K562 (cell line): ENCODE data around the gene HSD17B12. TPM values are rescaled to one million over a fixed set of nuclear protein-coding genes. Genes with fewer than 3 reads are reported as not detected.
A peak's percentile ranks its signal among the peaks of the same experiment; 100 is the strongest.

Source experiments
- ATAC-seq: fragments of 200-7000 bp; cut with Tn5 transposase; 3 replicates; pipeline ENCODE4 v1.9.1; 2020; ENCODE audit warnings: moderate library complexity
- BruUV-seq: library from RNA; stranded (reverse); fragments of 400-500 nt; replicated peaks from 2 replicates; lab custom pipeline; 2021; lab: Mats Ljungman, UMichigan
- CTCF ChIA-PET: fragments of 300-600 bp; formaldehyde crosslinking; extraction: SDS; loops from one replicate; lab custom pipeline; 2021; ENCODE audit warnings: low intra/inter-chr PET ratio; lab: Yijun Ruan, JAX
- POLR2A ChIA-PET: fragments of 300-600, 350-650 bp; sonication (Branson Sonifier 250); formaldehyde crosslinking; extraction: SDS; loops from one replicate; lab custom pipeline; 2021; ENCODE audit warnings: antibody characterized with exemption, inconsistent platforms; lab: Yijun Ruan, JAX
- DNase-seq, 4 experiments: peaks; one replicate each; pipeline versions ENCODE4 v3.0.0 to v3.0.0-alpha.2; 2011 to 2018; ENCODE audit warnings: low spot score in 3 of 4, mixed read lengths in 3 of 4; ENCODE audit errors: extremely low read depth in 1 of 4
- FAIRE-seq: peaks from 2 replicates; lab custom pipeline; 2011; peaks lifted over from hg19 to GRCh38; lab: Jason Lieb, UNC
- H2AFZ ChIP-seq: 2 replicates; pipeline ENCODE4 v1.6.0; 2011; ENCODE audit warnings: low read depth, low read length, control low read depth, inconsistent platforms
- H3K27ac ChIP-seq: fragments of 200-600 bp; 3 replicates; pipeline ENCODE4 v1.8.0; 2011; ENCODE audit warnings: low read depth, mild to moderate bottlenecking, control low read depth, inconsistent platforms, low read length, moderate library complexity, mixed read lengths; ENCODE audit errors: extremely low read depth
- H3K27me3 ChIP-seq, 2 experiments: fragments of 300-600 bp in 1 of 2; 2 replicates in 1 of 2; 3 replicates in 1 of 2; pipeline versions ENCODE4 v1.6.0 to v1.8.0; 2011; ENCODE audit warnings: inconsistent platforms in 2 of 2, low read length in 2 of 2, mild to moderate bottlenecking in 1 of 2, mixed read lengths in 1 of 2, moderate library complexity in 1 of 2; ENCODE audit not compliant: control insufficient read depth in 2 of 2, insufficient read depth in 2 of 2
- H3K36me3 ChIP-seq: fragments of 300-600 bp; 3 replicates; pipeline ENCODE4 v1.8.0; 2011; ENCODE audit warnings: mild to moderate bottlenecking, low read length, inconsistent platforms; ENCODE audit not compliant: control insufficient read depth, insufficient read depth
- H3K4me1 ChIP-seq, 2 experiments: fragments of 200-600 bp in 1 of 2; replicated peaks in 1 of 2; 2 replicates in 1 of 2; 3 replicates in 1 of 2; pipeline versions ENCODE4 v1.5.1 to v1.8.0; 2011; ENCODE audit warnings: inconsistent platforms in 2 of 2, low read length in 2 of 2, mild to moderate bottlenecking in 1 of 2, mixed read lengths in 1 of 2, moderate library complexity in 1 of 2; ENCODE audit not compliant: control insufficient read depth in 2 of 2, insufficient read depth in 2 of 2
- H3K4me2 ChIP-seq: 2 replicates; pipeline ENCODE4 v1.6.1; 2011; ENCODE audit warnings: low read length, control low read depth, inconsistent platforms, mixed read lengths; ENCODE audit not compliant: insufficient read depth
- H3K4me3 ChIP-seq: fragments of 200-600 bp; sonication (generic), shearing (Covaris generic); 2 replicates; pipeline ENCODE4 v1.5.1; 2016; ENCODE audit warnings: control low read depth, inconsistent platforms
- H3K79me2 ChIP-seq: fragments of 200-600 bp; 3 replicates; pipeline ENCODE4 v1.8.0; 2011; ENCODE audit warnings: low read length, inconsistent platforms; ENCODE audit not compliant: control insufficient read depth, insufficient read depth
- H3K9ac ChIP-seq, 2 experiments: 2 replicates each; pipeline versions ENCODE4 v1.6.0 to v1.6.1; 2011; ENCODE audit warnings: low read depth in 2 of 2, low read length in 2 of 2, control low read depth in 1 of 2, inconsistent platforms in 1 of 2, mild to moderate bottlenecking in 1 of 2, mixed read lengths in 1 of 2; ENCODE audit not compliant: insufficient read depth in 1 of 2
- H3K9me1 ChIP-seq: one replicate; pipeline ENCODE4 v1.6.0; 2011; ENCODE audit warnings: inconsistent platforms, mild to moderate bottlenecking, low read length, moderate library complexity; ENCODE audit not compliant: control insufficient read depth, insufficient read depth
- H3K9me3 ChIP-seq: replicated peaks from 2 replicates; pipeline ENCODE4 v1.5.1; 2011; ENCODE audit warnings: low read depth, low read length, inconsistent platforms; ENCODE audit not compliant: control insufficient read depth, insufficient read depth
- H4K20me1 ChIP-seq: replicated peaks from 2 replicates; pipeline ENCODE4 v1.6.1; 2011; ENCODE audit warnings: low read length, inconsistent platforms, mixed read lengths; ENCODE audit not compliant: control insufficient read depth, insufficient read depth
- C11orf30 ChIP-seq: fragments of 450-650 bp; IDR thresholded peaks from 2 replicates; pipeline ENCODE4 v1.6.1; 2016; ENCODE audit warnings: low read depth, mild to moderate bottlenecking
- CBX1 ChIP-seq: sonication (generic); IDR thresholded peaks from 2 replicates; pipeline ENCODE4 v1.6.1; 2016; ENCODE audit warnings: antibody characterized with exemption, low read depth, mild to moderate bottlenecking
- CREB1 ChIP-seq, 2 experiments: sonication (generic) in 1 of 2; formaldehyde crosslinking in 1 of 2; IDR thresholded peaks; 2 replicates each; pipeline versions ENCODE4 v1.6.1 to v1.8.0; 2012 to 2022; ENCODE audit warnings: inconsistent platforms in 1 of 2, mild to moderate bottlenecking in 1 of 2, missing genetic modification reagents in 1 of 2, moderate library complexity in 1 of 2
- DDX20 ChIP-seq: fragments of 450-650 bp; IDR thresholded peaks from 2 replicates; pipeline ENCODE4 v1.6.1; 2016; ENCODE audit warnings: missing genetic modification characterization, low read depth, mild to moderate bottlenecking, missing compliant biosample characterization, moderate library complexity
- EHMT2 ChIP-seq: fragments of 450-650 bp; IDR thresholded peaks from 2 replicates; pipeline ENCODE4 v1.6.1; 2018; ENCODE audit warnings: antibody characterized with exemption
- GATA2 ChIP-seq: sonication (generic); formaldehyde crosslinking; IDR thresholded peaks from 2 replicates; pipeline ENCODE4 v1.4.0; 2020; ENCODE audit warnings: mild to moderate bottlenecking, missing genetic modification reagents
- MAFF ChIP-seq: IDR thresholded peaks from 2 replicates; pipeline ENCODE4 v1.6.1; 2012; ENCODE audit warnings: low read length, improper control_type of control experiment
- MAFG ChIP-seq: fragments of 450-650 bp; conservative IDR thresholded peaks from 2 replicates; pipeline ENCODE4 v1.6.1; 2016; ENCODE audit warnings: missing genetic modification characterization, missing compliant biosample characterization
- MXI1 ChIP-seq: IDR thresholded peaks from 2 replicates; pipeline ENCODE4 v1.6.1; 2011; ENCODE audit warnings: low read depth, mild to moderate bottlenecking, improper control_type of control experiment, low read length
- NFE2 ChIP-seq: IDR thresholded peaks from 2 replicates; pipeline ENCODE4 v1.6.1; 2014; ENCODE audit warnings: antibody characterized with exemption, low read depth
- NFE2L1 ChIP-seq: fragments of 450-650 bp; IDR thresholded peaks from 2 replicates; pipeline ENCODE4 v1.6.1; 2016; ENCODE audit warnings: missing genetic modification characterization, low read depth, mild to moderate bottlenecking, missing compliant biosample characterization, moderate library complexity, borderline replicate concordance
- RFX1 ChIP-seq: fragments of 450-650 bp; IDR thresholded peaks from 2 replicates; pipeline ENCODE4 v1.6.1; 2016; ENCODE audit warnings: mild to moderate bottlenecking, moderate library complexity
- SOX6 ChIP-seq: fragments of 450-650 bp; IDR thresholded peaks from 2 replicates; pipeline ENCODE4 v1.6.1; 2014; ENCODE audit warnings: mild to moderate bottlenecking
- TSC22D4 ChIP-seq: fragments of 450-650 bp; IDR thresholded peaks from 2 replicates; pipeline ENCODE4 v1.6.1; 2016; ENCODE audit warnings: missing genetic modification characterization, missing biosample characterization, control low read depth
- ZNF316 ChIP-seq: fragments of 450-650 bp; IDR thresholded peaks from 2 replicates; pipeline ENCODE4 v1.6.1; 2016
- WGBS: fragments of 100-300 bp; shearing (Covaris generic); methylation state at CpG from one replicate; pipeline ENCODE4 v1.1.6; 2016; ENCODE audit warnings: low coverage, mixed read lengths; ENCODE audit not compliant: insufficient coverage; ENCODE audit errors: missing lambda C conversion rate; 5-methylcytosine and 5-hydroxymethylcytosine counted together
- in situ Hi-C: fragments of 300-500 bp; cut with MboI; formaldehyde crosslinking; loops from 4 replicates; pipeline ENCODE4 v1.15.0; 2018; ENCODE audit warnings: inconsistent platforms, mixed read lengths
- intact Hi-C: fragments of 100-400 bp; cut with micrococcal nuclease; formaldehyde crosslinking; loops from 2 replicates; pipeline ENCODE4 v1.14.2; 2022
- polyA plus RNA-seq, 8 experiments: library from polyadenylated mRNA; depleted of rRNA in 4 of 8; stranded (reverse) in 5 of 8; unstranded in 3 of 8; fragments of >200 nt; fragmentation: Nextera tagmentation in 2 of 8; fragmentation: Illumina TruSeq in 1 of 8; extraction: Ambion mirVana in 2 of 8; extraction: Trizol in 1 of 8; gene quantifications; 2 replicates each; pipeline versions ENCODE4 v1.2.1 to v1.2.3, GENCODE V29; 2011 to 2014; ENCODE audit warnings: inconsistent platforms in 1 of 8, missing spikeins in 1 of 8
- total RNA-seq, 7 experiments: library from RNA; depleted of rRNA in 6 of 7; stranded (reverse); fragments of >200 nt in 6 of 7; fragmentation: Illumina TruSeq in 2 of 7; extraction: Trizol in 2 of 7; gene quantifications; 2 replicates each; pipeline versions ENCODE4 v1.2.1 to v1.2.3, GENCODE V29; 2011 to 2021; ENCODE audit warnings: low replicate concordance in 1 of 7
- TF ChIP-seq, protein P1 (sequence below): sonication (generic); IDR thresholded peaks from 2 replicates; pipeline ENCODE4 v1.6.1; 2016

Gene HSD17B12
- total and polyA plus RNA-seq, 9 of the 15 experiments (the other 6 are each of a cell fraction or from before 2014, with no cell fraction given) = 9.1 to 34.5 (median 23.3) TPM

DNA sequence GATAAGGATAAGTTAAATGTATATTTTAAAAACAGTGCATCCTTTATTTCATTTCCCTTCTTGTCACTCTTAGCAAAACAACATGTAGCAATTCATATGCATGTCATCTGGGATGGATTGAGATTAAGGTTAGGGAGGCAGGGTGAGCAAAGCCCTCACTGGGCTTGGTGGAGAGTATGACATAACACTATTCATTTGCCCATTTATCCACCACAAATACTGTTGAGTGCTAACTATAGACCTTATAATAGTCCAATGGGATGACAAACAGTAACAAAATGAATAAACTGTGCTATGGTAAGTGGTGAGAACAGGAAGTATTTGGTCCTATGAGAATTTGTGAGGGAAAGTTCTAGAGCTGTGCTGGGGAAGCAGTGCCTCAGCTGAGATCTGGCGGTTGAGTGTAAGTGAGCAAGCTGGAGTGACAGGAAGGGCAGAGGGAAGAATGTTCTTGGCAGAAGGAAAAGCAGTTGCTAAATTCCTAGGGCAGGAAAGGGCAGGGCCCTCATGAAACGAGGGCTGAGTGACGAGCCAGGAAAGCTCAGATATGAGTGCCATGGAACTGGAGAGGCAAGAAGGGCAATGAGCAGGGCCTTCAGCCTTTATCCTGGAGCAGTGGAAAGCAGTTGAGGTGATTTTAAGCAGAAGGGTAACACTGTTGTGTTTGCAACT is 6.7 kb downstream of the HSD17B12 start:
- H4K20me1 ChIP-seq = no peaks in the 10 kb centered on the region
- H3K4me1 ChIP-seq = peaks cover 8 to 49% of the 10 kb centered on the region in 2 experiments
- no peak for DNase-seq
- H3K9ac ChIP-seq = no peak overlapping the region
- H3K9me1 ChIP-seq = no peaks in the 10 kb centered on the region
- peaks cover 39% of the 10 kb centered on the region for H3K79me2 ChIP-seq
- H2AFZ ChIP-seq = no peak overlapping the region
- H3K27ac ChIP-seq = peak overlapping the region; percentile 20; the same call in 1 of the 3 replicates
- in situ Hi-C loops = no loop called here
- intact Hi-C loops = loop anchor here (5.0 kb wide), 1 partner anchor 60 kb away; no protein-coding TSS in a partner anchor
- TF ChIP-seq TSC22D4 (tag) = peak; percentile 61; the same call in 1 of the 2 replicates
- no peak for TF ChIP-seq DDX20 (tag)
- TF ChIP-seq EHMT2 = 0 out of 2 replicates have a peak, but pooled peaks have one; percentile 32
- no peaks in the 10 kb centered on the region for H3K9me3 ChIP-seq
- no TSS peak for BruUV-seq
- CTCF ChIA-PET = no interaction called here
- no peaks in the 10 kb centered on the region for H3K36me3 ChIP-seq
- H3K4me2 ChIP-seq = no peak overlapping the region
- H3K27me3 ChIP-seq = no peaks in the 10 kb centered on the region
- peak; percentile 34 for ATAC-seq
- H3K4me3 ChIP-seq = no peak overlapping the region
- WGBS = 53% methylated on average over 3 of the region's 3 CpGs
- POLR2A ChIA-PET = interaction anchor here (0.6 to 1.1 kb wide), 2 partner anchors 17 to 169 kb away, joined by 3 to 4 read pairs; no protein-coding TSS in a partner anchor
- FAIRE-seq = no peak

DNA sequence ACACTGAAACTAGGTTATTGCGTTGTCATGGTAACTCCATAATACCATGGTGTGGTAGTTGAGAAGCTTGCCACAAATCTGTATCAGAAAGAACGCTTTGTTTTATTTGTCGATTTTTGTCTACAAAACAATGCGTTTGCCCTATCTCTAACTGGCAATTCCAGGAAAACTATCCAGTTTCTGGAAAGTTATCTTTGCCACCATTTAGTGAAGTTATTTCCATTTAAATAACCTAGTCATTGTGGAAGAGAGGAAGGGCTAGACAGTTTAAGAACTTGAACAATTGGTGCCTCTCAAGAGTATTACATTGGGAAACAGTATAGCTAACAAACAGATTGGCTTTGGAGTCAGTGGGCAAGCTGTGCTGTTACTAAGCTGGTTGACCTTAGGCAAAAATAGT is 7.9 kb downstream of the HSD17B12 start:
- peaks cover 28% of the 10 kb centered on the region; the same call in 2 of the 3 replicates for H3K79me2 ChIP-seq
- no TSS peak for BruUV-seq
- intact Hi-C loops = loop anchor here (5.0 kb wide), 1 partner anchor 59 kb away; no protein-coding TSS in a partner anchor
- CTCF ChIA-PET = interaction anchor here (0.5 kb wide), 1 partner anchor 196 kb away, joined by 3 read pairs; no protein-coding TSS in a partner anchor
- no peaks in the 10 kb centered on the region for H3K27me3 ChIP-seq
- peaks cover 12 to 57% of the 10 kb centered on the region in 2 experiments for H3K4me1 ChIP-seq
- FAIRE-seq (no peak), ATAC-seq (no peak), DNase-seq (no peak)
- TF ChIP-seq NFE2 (peak; percentile 23; the same call in 1 of the 2 replicates), CREB1 (IDR thresholded peaks at IDR 0.05) (no peak), CREB1 (CRISPR knock-in tag; IDR thresholded peaks at IDR 0.05) (no peak), NFE2L1 (tag) (0 out of 2 replicates have a peak, but pooled peaks have one; percentile 29), MXI1 (no peak), RFX1 (peak; percentile 12; the same call in 1 of the 2 replicates), CBX1 (no peak), MAFG (tag) (peak; percentile 69), MAFF (peak; percentile 17; the same call in 1 of the 2 replicates), GATA2 (CRISPR knock-in tag) (no peak), SOX6 (peak; percentile 42; the same call in 1 of the 2 replicates), ZNF316 (peak; percentile 32; the same call in 1 of the 2 replicates), C11orf30 (peak; percentile 41; the same call in 1 of the 2 replicates)
- TF ChIP-seq, protein P1, sequence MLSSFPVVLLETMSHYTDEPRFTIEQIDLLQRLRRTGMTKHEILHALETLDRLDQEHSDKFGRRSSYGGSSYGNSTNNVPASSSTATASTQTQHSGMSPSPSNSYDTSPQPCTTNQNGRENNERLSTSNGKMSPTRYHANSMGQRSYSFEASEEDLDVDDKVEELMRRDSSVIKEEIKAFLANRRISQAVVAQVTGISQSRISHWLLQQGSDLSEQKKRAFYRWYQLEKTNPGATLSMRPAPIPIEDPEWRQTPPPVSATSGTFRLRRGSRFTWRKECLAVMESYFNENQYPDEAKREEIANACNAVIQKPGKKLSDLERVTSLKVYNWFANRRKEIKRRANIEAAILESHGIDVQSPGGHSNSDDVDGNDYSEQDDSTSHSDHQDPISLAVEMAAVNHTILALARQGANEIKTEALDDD = peak; percentile 63
- H3K9ac ChIP-seq = no peak overlapping the region
- H3K4me3 ChIP-seq = no peak overlapping the region
- POLR2A ChIA-PET = no interaction called here
- H3K4me2 ChIP-seq = no peak overlapping the region
- H4K20me1 ChIP-seq = no peaks in the 10 kb centered on the region
- H3K9me1 ChIP-seq = no peaks in the 10 kb centered on the region
- peak overlapping the region; percentile 7; the same call in 1 of the 2 replicates for H2AFZ ChIP-seq
- WGBS = 3% methylated on average over 4 of the region's 4 CpGs
- no peaks in the 10 kb centered on the region for H3K9me3 ChIP-seq
- in situ Hi-C loops = no loop called here
- peak overlapping the region; percentile 9; the same call in 2 of the 3 replicates for H3K27ac ChIP-seq
- no peaks in the 10 kb centered on the region for H3K36me3 ChIP-seq
